Psoas muscle (tissue), 8 donors: ENCODE measurements around the gene FOXK2. TPM values are rescaled to one million over a fixed set of nuclear protein-coding genes. Genes with fewer than 3 reads are reported as not detected.

Source experiments
- ATAC-seq, 4 donors: fragments of 200-7000 bp; cut with Tn5 transposase; one replicate each; pipeline ENCODE4 v1.9.1; 2020; ENCODE audit warnings: moderate library complexity in 3 of 4, mild to moderate bottlenecking in 2 of 4
- DNase-seq, 2 donors: peaks; one replicate each; pipeline ENCODE4 v3.0.0-alpha.2; 2020
- H3K27ac ChIP-seq: fragments of 200-600 bp; one replicate; pipeline ENCODE4 v1.8.0; 2022
- H3K27me3 ChIP-seq, 3 donors: fragments of 200-600 bp in 1 of 3; one replicate each; pipeline versions ENCODE4 v1.6.1 to v1.8.0; 2013 to 2022; ENCODE audit warnings: low read length in 2 of 3, mild to moderate bottlenecking in 2 of 3, moderate library complexity in 1 of 3; ENCODE audit not compliant: insufficient read depth in 3 of 3
- H3K36me3 ChIP-seq, 2 donors: fragments of 200-600 bp in 1 of 2; one replicate each; pipeline versions ENCODE4 v1.6.1 to v1.8.0; 2013 to 2022; ENCODE audit warnings: low read depth in 1 of 2, mild to moderate bottlenecking in 1 of 2, moderate library complexity in 1 of 2; ENCODE audit not compliant: insufficient read depth in 1 of 2
- H3K4me1 ChIP-seq: fragments of 200-600 bp; one replicate; pipeline ENCODE4 v1.8.0; 2022
- H3K4me3 ChIP-seq: fragments of 200-600 bp; one replicate; pipeline ENCODE4 v1.8.0; 2022; ENCODE audit warnings: mild to moderate bottlenecking
- H3K9me3 ChIP-seq: fragments of 200-600 bp; one replicate; pipeline ENCODE4 v1.8.0; 2022
- WGBS, 3 donors: extraction: QIAGEN DNeasy Blood & Tissue Kit; methylation state at CpG; one replicate each; pipeline versions ENCODE4 v1.1.6 to v1.1.7; 2013; 5-methylcytosine and 5-hydroxymethylcytosine counted together
- intact Hi-C, 2 donors: fragments of 100-400 bp; cut with DNase I; formaldehyde crosslinking; loops; one replicate each; pipeline versions ENCODE4 v1.11.0 to v1.14.2; 2022
- polyA plus RNA-seq, 3 donors: library from polyadenylated mRNA; stranded (reverse); fragments of 200-250 nt; gene quantifications; one replicate each; pipeline ENCODE4 v1.2.3, GENCODE V29; 2013
- total RNA-seq, 4 donors: library from RNA; stranded (reverse); fragmentation: NEBNext Ultra II Directional in 2 of 4; extraction: Animal tissue kit (Norgen Biotek cat#: 25700) in 2 of 4; gene quantifications; one replicate each; pipeline versions ENCODE4 v1.2.1 to v1.2.4, GENCODE V29; 2021 to 2023
- TF ChIP-seq, protein P1 (sequence below): fragments of 200-600 bp; IDR thresholded peaks from one replicate; pipeline ENCODE4 v1.8.0; 2022; ENCODE audit warnings: antibody characterized with exemption
- donor health status: healthy with polysubstance abuse.
- donor health status: DM: no; HTN: no; CAD: no; lungs with moderate emphysema.
- donor health status: Bipolar disorder and iron deficiency.
- donor health status: healthy.
- donor health status: DM: yes; HTN: yes; CAD: no.
- donor health status: DM: no; HTN: no; CAD: no.
- donor health status: DM: no; HTN: no; CAD: no.
- donor health status: DM: yes; HTN: yes; CAD: no.

The FOXK2 gene
- total and polyA plus RNA-seq, 7 donors = 38.9 to 96.4 (median 63.8) TPM

DNA sequence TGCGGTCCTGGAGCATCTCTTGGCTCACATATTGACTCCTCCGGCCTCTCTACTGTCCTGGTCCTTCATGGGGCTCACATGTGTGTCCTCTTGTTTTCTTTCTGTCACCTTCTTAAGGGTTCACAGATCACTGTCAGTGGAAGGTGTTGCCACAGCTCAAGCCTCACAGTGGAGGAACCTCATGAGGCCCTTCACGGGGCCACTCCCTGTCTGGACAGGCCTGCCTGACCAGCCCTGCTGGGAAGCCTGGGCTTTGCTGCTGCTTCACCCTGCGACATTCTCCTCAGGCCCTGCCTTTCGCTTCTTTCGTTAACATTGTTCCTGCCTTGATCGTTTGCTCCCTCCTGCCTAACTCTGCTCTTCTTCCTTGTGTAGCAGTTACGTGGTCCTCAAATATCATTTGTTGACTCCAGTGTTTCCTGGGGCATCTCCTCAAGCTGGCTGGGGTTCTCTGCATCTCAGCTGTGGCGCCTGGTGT lies 72.8 kb downstream of the FOXK2 start:
- H3K9me3 ChIP-seq = no peaks in the 10 kb centered on the region
- H3K36me3 ChIP-seq = peaks cover 0 to 29% of the 10 kb centered on the region in 2 donors
- H3K27me3 ChIP-seq = no peaks in the 10 kb centered on the region
- ATAC-seq (peak in 3 of 4 donors; percentile 5 to 21 (median 17)), DNase-seq (no peak)
- WGBS, 3 donors = 45 to 76% (median 46%) methylated on average over 9 of the region's 9 CpGs
- peak overlapping the region; percentile 69 for H3K4me3 ChIP-seq
- H3K27ac ChIP-seq = peak overlapping the region; percentile 84
- peaks cover 30% of the 10 kb centered on the region for H3K4me1 ChIP-seq
- TF ChIP-seq, protein P1, sequence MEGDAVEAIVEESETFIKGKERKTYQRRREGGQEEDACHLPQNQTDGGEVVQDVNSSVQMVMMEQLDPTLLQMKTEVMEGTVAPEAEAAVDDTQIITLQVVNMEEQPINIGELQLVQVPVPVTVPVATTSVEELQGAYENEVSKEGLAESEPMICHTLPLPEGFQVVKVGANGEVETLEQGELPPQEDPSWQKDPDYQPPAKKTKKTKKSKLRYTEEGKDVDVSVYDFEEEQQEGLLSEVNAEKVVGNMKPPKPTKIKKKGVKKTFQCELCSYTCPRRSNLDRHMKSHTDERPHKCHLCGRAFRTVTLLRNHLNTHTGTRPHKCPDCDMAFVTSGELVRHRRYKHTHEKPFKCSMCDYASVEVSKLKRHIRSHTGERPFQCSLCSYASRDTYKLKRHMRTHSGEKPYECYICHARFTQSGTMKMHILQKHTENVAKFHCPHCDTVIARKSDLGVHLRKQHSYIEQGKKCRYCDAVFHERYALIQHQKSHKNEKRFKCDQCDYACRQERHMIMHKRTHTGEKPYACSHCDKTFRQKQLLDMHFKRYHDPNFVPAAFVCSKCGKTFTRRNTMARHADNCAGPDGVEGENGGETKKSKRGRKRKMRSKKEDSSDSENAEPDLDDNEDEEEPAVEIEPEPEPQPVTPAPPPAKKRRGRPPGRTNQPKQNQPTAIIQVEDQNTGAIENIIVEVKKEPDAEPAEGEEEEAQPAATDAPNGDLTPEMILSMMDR = no peak
- intact Hi-C loops = no loop called here

DNA sequence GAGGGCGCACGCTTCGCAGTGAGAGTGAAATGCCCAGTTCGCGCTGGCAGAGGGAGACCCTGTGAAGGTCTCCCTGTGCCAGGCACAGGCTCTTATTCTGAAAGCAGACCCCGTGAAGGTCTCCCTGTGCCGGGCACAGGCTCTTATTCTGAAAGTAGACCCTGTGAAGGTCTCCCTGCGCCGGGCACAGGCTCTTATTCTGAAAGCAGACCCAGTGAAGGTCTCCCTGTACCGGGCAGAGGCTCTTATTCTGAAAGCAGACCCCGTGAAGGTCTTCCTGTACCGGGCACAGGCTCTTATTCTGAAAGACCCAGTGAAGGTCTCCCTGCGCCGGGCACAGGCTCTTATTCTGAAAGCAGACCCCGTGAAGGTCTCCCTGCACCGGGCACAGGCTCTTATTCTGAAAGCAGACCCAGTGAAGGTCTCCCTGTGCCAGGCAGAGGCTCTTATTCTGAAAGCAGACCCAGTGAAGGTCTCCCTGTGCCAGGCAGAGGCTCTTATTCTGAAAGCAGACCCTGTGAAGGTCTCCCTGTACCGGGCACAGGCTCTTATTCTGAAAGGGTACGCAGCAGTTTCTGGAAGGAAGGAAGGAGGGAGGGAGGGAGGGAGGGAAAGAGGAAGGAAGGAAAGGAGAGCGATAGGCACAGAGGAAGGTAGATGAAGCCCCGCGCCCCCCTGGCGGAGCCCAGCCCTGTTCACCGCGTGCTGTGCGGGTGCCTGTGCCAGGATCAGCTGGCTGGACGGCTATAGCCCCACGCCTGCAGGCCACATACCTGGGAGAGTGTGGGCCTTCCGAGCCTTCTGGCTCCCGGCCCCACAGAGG lies 73.4 kb downstream of the FOXK2 start:
- intact Hi-C loops = no loop called here
- Histone ChIP-seq H3K4me3 (peak overlapping the region; percentile 69), H3K27me3 (no peaks in the 10 kb centered on the region), H3K27ac (peak overlapping the region; percentile 84), H3K9me3 (no peaks in the 10 kb centered on the region), H3K4me1 (peaks cover 30% of the 10 kb centered on the region), H3K36me3 (peaks cover 0 to 28% of the 10 kb centered on the region in 2 donors)
- DNase-seq (peak; percentile 66 to 82), ATAC-seq (peak; percentile 41 to 67 (median 60))
- WGBS, 3 donors = 7 to 15% (median 10%) methylated on average over 27 to 29 of the region's 29 CpGs
- TF ChIP-seq, protein P1 = no peak

DNA sequence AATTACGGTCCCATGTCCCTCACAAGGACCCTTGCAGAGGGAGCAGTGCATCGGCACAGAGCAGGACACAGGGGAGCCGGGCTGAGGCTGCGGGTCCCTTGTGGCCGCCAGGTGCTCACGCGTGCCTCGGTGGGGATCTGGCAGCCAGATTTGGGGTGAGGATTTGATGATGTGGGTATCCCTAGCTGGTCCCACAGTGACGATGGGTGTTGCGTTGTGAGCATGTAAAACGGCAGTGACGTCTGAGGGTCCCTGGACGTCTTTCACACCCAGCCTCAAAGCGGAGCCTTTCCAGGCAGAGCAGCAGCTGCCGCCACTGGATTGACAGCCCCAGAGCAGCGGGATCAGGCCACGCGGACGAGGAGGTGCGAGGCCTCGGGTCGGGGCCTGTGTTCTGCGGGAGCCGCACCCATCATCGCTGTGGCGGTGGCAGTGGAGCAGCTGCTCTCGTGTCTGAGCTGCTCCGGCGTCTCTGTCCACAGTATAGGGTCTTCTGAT lies 74.1 kb downstream of the FOXK2 start:
- DNase-seq = no peak
- Histone ChIP-seq H3K4me1 (peaks cover 31% of the 10 kb centered on the region), H3K4me3 (peak overlapping the region; percentile 69), H3K36me3 (peaks cover 0 to 31% of the 10 kb centered on the region in 2 donors), H3K27ac (peak overlapping the region; percentile 84), H3K27me3 (no peaks in the 10 kb centered on the region), H3K9me3 (no peaks in the 10 kb centered on the region)
- intact Hi-C loops = no loop called here
- WGBS, 3 donors = 33 to 43% (median 40%) methylated on average over 27 to 29 of the region's 29 CpGs
- TF ChIP-seq, protein P1 = no peak
- ATAC-seq = peak; percentile 2 to 13 (median 6)

DNA sequence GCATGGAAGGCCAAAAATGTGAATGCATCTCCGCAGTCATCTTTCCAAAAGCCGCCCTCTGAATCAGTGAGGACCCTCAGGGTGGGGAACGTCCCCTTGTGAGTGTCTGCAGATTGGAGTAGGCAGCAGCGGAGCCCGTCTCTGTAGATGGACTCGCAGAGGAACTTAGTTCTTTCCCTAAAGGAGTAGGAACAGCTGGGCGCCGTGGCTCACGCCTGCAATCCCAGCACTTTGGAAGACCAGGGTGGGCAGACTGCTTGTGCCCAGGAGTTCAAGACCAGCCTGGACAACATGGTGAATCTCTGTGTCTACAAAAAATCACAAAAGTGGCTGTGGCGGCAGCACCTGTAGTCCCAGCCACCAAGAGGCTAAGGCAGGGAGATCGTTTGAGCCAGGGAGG lies 75.0 kb downstream of the FOXK2 start:
- DNase-seq (no peak), ATAC-seq (no peak)
- Histone ChIP-seq H3K4me1 (peaks cover 33% of the 10 kb centered on the region), H3K27ac (no peak overlapping the region), H3K9me3 (no peaks in the 10 kb centered on the region), H3K27me3 (no peaks in the 10 kb centered on the region), H3K36me3 (peaks cover 0 to 34% of the 10 kb centered on the region in 2 donors), H3K4me3 (no peak overlapping the region)
- 95 to 96% (median 95%) methylated on average over 11 of the region's 11 CpGs for WGBS, 3 donors
- intact Hi-C loops = no loop called here
- TF ChIP-seq, protein P1 = no peak
